Fibroblast of the aortic adventitia (primary cell): ENCODE measurements around the gene GRAP2. TPM values are rescaled to one million over a fixed set of nuclear protein-coding genes. Genes with fewer than 3 reads are reported as not detected.
"Not testable (repeated sequence)": the region's sequence is repeated elsewhere in the genome, so short reads cannot be mapped to it uniquely, and the experiment has no call there.

Source experiments
- DNase-seq: peaks from one replicate; pipeline ENCODE4 v3.0.0-alpha.2; 2010; ENCODE audit warnings: low read depth
- H3K4me3 ChIP-seq: 2 replicates; pipeline ENCODE4 v1.5.1; 2011; ENCODE audit warnings: low read depth, mild to moderate bottlenecking, control low read depth, low read length, moderate library complexity
- total RNA-seq: library from RNA; depleted of rRNA; stranded (reverse); fragments of >200 nt; gene quantifications from 2 replicates; pipeline ENCODE4 v1.2.3, GENCODE V29; 2012; ENCODE audit warnings: low replicate concordance
- TF ChIP-seq, protein P1 (sequence below): IDR thresholded peaks from 2 replicates; pipeline ENCODE4 v1.5.1; 2011; ENCODE audit warnings: mild to moderate bottlenecking, low read length, control low read depth, inconsistent platforms; ENCODE audit not compliant: insufficient read depth

The GRAP2 gene
- total RNA-seq, 1 donor: not detected

DNA sequence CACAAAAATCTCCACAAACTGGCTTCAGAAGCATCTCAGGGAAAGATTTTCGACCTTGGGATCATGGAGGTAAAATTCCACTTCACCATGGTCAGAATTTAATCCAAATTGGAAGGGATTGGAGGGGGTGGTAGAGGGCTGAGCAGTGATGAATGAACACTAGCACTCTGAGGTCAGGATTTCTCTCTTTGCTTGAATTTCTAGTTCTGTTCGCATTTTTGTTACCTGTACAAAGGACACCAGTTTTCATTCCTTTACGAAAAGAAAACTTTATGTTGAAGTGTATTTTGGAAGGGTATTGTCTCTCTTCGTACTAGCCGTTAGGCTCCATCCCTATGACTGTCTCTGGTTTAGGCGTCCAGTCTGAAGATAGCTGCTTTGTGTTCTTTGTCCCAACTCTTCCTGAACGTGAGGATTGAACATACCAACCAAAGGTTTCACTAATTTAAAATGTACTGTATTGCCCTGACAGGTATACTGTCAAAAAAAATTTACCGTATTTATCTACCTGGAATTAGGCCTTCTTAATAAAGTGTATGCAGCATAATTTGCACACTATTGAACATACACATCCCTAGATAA lies 772 bp downstream of the GRAP2 start:
- no peak overlapping the region for H3K4me3 ChIP-seq
- no peak for DNase-seq
- TF ChIP-seq, protein P1, sequence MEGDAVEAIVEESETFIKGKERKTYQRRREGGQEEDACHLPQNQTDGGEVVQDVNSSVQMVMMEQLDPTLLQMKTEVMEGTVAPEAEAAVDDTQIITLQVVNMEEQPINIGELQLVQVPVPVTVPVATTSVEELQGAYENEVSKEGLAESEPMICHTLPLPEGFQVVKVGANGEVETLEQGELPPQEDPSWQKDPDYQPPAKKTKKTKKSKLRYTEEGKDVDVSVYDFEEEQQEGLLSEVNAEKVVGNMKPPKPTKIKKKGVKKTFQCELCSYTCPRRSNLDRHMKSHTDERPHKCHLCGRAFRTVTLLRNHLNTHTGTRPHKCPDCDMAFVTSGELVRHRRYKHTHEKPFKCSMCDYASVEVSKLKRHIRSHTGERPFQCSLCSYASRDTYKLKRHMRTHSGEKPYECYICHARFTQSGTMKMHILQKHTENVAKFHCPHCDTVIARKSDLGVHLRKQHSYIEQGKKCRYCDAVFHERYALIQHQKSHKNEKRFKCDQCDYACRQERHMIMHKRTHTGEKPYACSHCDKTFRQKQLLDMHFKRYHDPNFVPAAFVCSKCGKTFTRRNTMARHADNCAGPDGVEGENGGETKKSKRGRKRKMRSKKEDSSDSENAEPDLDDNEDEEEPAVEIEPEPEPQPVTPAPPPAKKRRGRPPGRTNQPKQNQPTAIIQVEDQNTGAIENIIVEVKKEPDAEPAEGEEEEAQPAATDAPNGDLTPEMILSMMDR: no peak

DNA sequence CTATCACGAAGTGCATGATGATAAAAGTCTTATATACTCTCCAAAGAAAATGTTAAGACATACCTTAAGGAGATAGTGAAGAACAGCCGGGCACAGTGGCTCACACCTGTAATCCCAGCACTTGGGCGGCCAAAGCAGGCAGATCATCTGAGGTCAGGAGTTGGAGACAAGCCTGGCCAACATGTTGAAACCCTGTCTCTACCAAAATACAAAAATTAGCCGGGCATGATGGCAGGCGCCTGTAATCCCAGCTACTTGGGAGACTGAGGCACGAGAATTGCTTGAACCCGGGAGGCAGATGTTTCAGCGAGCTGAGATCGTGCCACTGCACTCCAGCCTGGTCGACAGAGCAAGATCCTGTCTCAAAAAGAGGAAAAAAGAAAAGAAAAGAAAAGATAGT lies 3.1 kb downstream of the GRAP2 start:
- not testable (repeated sequence) for DNase-seq, H3K4me3 ChIP-seq

DNA sequence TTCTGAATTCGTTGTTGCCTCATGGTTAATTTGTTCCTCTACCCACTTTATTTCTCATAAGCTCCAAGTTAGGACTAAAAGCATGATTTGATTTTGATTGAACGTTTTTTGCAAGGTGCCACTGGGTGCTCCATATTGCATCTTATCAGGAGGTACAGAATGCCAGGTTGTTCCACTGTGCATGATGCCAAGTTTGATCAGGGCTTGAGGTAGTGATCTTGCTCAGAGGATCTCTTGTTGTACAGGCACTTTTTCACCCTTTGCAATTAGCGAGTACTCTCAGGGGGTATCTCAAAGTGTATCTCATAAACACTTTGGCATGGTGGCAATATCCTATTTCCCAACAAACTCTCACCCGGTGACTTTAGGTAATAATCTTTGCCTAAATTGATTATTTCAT lies 4.0 kb downstream of the GRAP2 start:
- no peak for DNase-seq
- TF ChIP-seq, protein P1: no peak
- no peak overlapping the region for H3K4me3 ChIP-seq

DNA sequence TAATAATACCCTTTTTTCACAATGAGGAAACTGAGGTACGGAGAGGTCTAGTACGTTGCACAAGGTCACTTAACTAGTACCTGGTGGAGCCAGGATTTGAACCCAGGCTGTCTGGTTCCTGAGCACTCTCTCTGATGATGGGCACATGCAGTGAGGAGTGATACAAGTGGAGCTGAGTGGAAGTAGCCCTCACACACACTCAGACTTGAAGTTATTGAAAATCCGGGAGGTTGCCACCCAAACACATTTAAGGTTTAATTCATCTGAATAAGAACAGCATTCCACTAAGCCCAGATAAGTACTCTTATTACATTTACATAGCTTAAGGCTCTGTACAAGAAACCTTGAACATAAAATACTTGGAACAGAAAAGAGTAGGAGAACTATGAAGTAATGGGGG lies 4.8 kb downstream of the GRAP2 start:
- DNase-seq: no peak
- TF ChIP-seq, protein P1: no peak
- H3K4me3 ChIP-seq: no peak overlapping the region

DNA sequence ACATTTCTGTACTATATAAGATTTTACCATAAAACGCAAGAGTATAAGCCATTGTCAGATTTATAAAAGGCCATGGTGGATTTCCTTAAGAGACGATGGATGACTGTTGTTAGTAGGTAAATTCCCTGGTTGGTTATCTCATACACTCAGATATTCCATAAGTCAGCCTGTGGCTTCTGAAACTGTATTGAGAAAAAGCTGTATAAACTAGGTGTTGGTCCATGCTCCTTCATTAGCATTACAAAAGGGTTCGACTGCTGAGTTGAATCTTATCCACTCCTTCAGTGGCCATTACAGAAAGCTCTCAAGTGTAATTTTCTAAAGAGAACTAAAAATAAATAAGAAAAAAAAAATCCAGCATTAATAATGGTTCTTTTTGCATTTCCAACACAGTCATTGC lies 5.3 kb downstream of the GRAP2 start:
- TF ChIP-seq, protein P1: no peak
- no peak for DNase-seq
- H3K4me3 ChIP-seq: no peak overlapping the region

DNA sequence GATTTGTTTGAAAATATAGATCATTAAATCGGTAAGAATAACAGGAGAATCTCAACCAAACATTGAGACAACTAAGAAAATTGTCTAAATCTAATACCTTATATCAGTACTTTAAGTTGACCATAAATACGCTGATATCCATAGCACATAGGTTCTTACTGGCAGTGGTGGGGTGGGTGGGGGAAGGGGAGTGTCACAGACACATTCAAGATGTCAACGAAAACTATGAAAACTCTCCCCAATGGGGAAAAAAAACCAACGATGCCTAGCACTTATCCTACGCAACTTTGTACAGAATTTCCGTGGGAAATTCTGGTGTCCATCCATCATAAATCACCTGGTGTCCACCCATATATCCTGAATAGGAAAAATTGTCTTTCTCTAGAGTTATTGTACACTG lies 6.2 kb downstream of the GRAP2 start:
- no peak for DNase-seq
- TF ChIP-seq, protein P1: no peak
- H3K4me3 ChIP-seq: no peak overlapping the region

DNA sequence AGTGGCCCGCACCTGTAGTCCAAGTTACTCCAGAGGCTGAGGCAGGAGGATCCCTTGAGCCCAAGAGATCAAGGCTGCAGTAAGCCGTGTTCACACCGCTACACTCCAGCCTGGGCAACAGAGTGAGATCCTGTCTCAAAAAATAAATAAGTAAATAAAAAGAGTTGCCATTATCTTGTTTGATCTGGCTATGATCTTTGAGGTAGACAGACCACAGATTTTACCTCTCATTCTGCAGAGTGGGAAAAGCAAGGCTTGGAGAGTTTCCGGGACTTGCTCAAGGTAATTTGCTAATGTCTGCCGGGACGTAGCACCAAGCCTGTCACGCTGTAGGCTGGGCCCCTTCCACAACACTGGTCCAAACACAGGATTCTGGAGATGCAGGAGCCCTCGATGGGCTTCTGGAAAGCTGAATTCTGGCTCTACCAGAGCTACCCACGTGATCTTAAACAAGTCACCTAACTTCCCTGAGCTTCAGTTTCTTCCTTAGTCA lies 6.8 kb downstream of the GRAP2 start:
- H3K4me3 ChIP-seq: no peak overlapping the region
- TF ChIP-seq, protein P1: no peak
- no peak for DNase-seq
